Astrocyte (in vitro differentiated cells and primary cell): ENCODE results near the gene GNGT1.

ENCODE experiments used
- CTCF ChIP-seq: IDR thresholded peaks from 2 replicates; pipeline ENCODE4 v1.5.1; 2011; ENCODE audit warnings: low read depth, mild to moderate bottlenecking, inconsistent platforms, low read length, moderate library complexity; ENCODE audit not compliant: insufficient read depth
- EZH2 ChIP-seq: IDR thresholded peaks from 2 replicates; pipeline ENCODE4 v1.6.1; 2012; ENCODE audit warnings: mild to moderate bottlenecking, low read length, inconsistent platforms; ENCODE audit not compliant: insufficient read depth

DNA sequence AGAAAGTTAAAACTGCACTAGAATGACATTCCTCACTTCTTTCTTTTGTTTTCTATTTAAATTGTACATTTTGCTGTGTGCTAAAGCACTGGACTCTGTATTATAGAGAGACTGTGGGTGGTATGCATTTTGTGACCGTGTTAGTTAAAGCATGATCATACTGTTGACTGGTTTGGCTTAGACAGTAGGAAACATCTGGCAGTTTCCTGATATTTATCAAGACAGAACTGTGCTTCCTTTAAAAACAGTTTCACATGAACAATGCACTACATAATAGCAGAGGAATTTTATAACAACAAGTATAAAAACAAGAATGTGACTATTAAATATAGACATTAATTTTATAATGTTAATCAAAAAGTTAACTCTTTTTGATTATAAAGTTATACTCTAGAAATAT lies 38.3 kb downstream of the GNGT1 start:
- TF ChIP-seq CTCF (no peak), EZH2 (no peak)
